HCT116 (cell line): ENCODE data around the gene PPP1R2C. TPM values are rescaled to one million over a fixed set of nuclear protein-coding genes. Genes with fewer than 3 reads are reported as not detected.

Source experiments
- ATAC-seq: fragments of 200-7000 bp; cut with Tn5 transposase; 2 replicates; pipeline ENCODE4 v1.9.1; 2020; ENCODE audit warnings: mild to moderate bottlenecking, moderate library complexity
- BruUV-seq: library from RNA; stranded (reverse); fragments of 400-500 nt; replicated peaks from 2 replicates; lab custom pipeline; 2021; lab: Mats Ljungman, UMichigan
- CTCF ChIA-PET: fragments of 300-600 bp; sonication (Branson Sonifier 250); formaldehyde crosslinking; loops from one replicate; lab custom pipeline; 2021; ENCODE audit warnings: antibody characterized with exemption; lab: Charles Lee
- POLR2A ChIA-PET: fragments of 300-600, 350-600 bp; sonication (Branson Sonifier 250); formaldehyde crosslinking; loops from one replicate; lab custom pipeline; 2021; ENCODE audit warnings: antibody characterized with exemption; lab: Charles Lee
- RAD21 ChIA-PET, 2 experiments: fragments of 300-600 bp; sonication (Branson Sonifier 250); formaldehyde crosslinking; loops; one replicate each; lab custom pipeline; 2023; ENCODE audit warnings: low total read pairs in 2 of 2; ENCODE audit not compliant: uncharacterized antibody in 2 of 2, unreplicated experiment in 2 of 2, low non-redundant PET in 1 of 2; lab: Charles Lee
- DNase-seq: peaks from one replicate; pipeline ENCODE4 v3.0.0-alpha.2; 2010; ENCODE audit warnings: low read depth, low spot score
- H2AFZ ChIP-seq: fragments of 200-600 bp; shearing (Covaris generic), sonication (generic); 2 replicates; pipeline ENCODE4 v1.6.1; 2017; ENCODE audit warnings: low read depth, mixed run types, mixed read lengths, antibody characterized with exemption, low read length; ENCODE audit not compliant: poor library complexity, severe bottlenecking
- H3K27ac ChIP-seq: 2 replicates; pipeline ENCODE4 v1.5.1; 2012; ENCODE audit warnings: low read depth, low read length
- H3K27me3 ChIP-seq: fragments of 200-600 bp; sonication (generic); 2 replicates; pipeline ENCODE4 v1.6.1; 2016; ENCODE audit warnings: mixed run types, low read length, mixed read lengths; ENCODE audit not compliant: insufficient read depth
- H3K36me3 ChIP-seq, 2 experiments: fragments of 200-500 bp in 1 of 2; fragments of 200-600 bp in 1 of 2; sonication (Bioruptor generic) in 1 of 2; sonication (generic) in 1 of 2; 2 replicates each; pipeline versions ENCODE4 v1.5.1 to v1.6.1; 2014 to 2016; ENCODE audit warnings: low read length in 2 of 2, inconsistent platforms in 1 of 2, mixed read lengths in 1 of 2, mixed run types in 1 of 2; ENCODE audit not compliant: insufficient read depth in 2 of 2, control insufficient read depth in 1 of 2
- H3K4me1 ChIP-seq, 2 experiments: fragments of 200-600 bp in 1 of 2; sonication (generic) in 1 of 2; 2 replicates each; pipeline versions ENCODE4 v1.5.1 to v1.6.1; 2012 to 2017; ENCODE audit warnings: low read length in 2 of 2, inconsistent platforms in 1 of 2, mild to moderate bottlenecking in 1 of 2, mixed read lengths in 1 of 2, mixed run types in 1 of 2, moderate library complexity in 1 of 2; ENCODE audit not compliant: insufficient read depth in 2 of 2, control insufficient read depth in 1 of 2
- H3K4me2 ChIP-seq: fragments of 200-600 bp; sonication (generic); 2 replicates; pipeline ENCODE4 v1.6.1; 2017; ENCODE audit warnings: mixed run types, low read length, mixed read lengths
- H3K4me3 ChIP-seq, 2 experiments: fragments of 200-600 bp in 1 of 2; sonication (generic) in 1 of 2; replicated peaks in 1 of 2; 2 replicates each; pipeline ENCODE4 v1.5.1; 2011 to 2016; ENCODE audit warnings: low read length in 2 of 2, control low read depth in 1 of 2, low read depth in 1 of 2, mild to moderate bottlenecking in 1 of 2, mixed read lengths in 1 of 2, mixed run types in 1 of 2
- H3K79me2 ChIP-seq: fragments of 200-600 bp; sonication (generic); 2 replicates; pipeline ENCODE4 v1.6.1; 2017; ENCODE audit warnings: mild to moderate bottlenecking, mixed run types, low read length, moderate library complexity, mixed read lengths; ENCODE audit not compliant: insufficient read depth
- H3K9ac ChIP-seq: fragments of 200-600 bp; sonication (generic); 2 replicates; pipeline ENCODE4 v1.6.1; 2016; ENCODE audit warnings: low read length, mixed read lengths
- H3K9me2 ChIP-seq: fragments of 200-600 bp; sonication (generic), shearing (Covaris generic); 2 replicates; pipeline ENCODE4 v1.6.1; 2017; ENCODE audit warnings: mixed run types, mild to moderate bottlenecking, moderate library complexity; ENCODE audit not compliant: insufficient read depth
- H3K9me3 ChIP-seq, 2 experiments: fragments of 200-500 bp in 1 of 2; fragments of 200-600 bp in 1 of 2; sonication (Bioruptor generic) in 1 of 2; sonication (generic) in 1 of 2; 2 replicates each; pipeline ENCODE4 v1.6.1; 2014 to 2017; ENCODE audit warnings: low read length in 2 of 2, mixed read lengths in 2 of 2, inconsistent platforms in 1 of 2, low read depth in 1 of 2, mild to moderate bottlenecking in 1 of 2, mixed run types in 1 of 2, moderate library complexity in 1 of 2; ENCODE audit not compliant: control insufficient read depth in 1 of 2, insufficient read depth in 1 of 2
- H4K20me1 ChIP-seq: fragments of 200-600 bp; sonication (generic), shearing (Covaris generic); 2 replicates; pipeline ENCODE4 v1.6.1; 2017; ENCODE audit warnings: mixed run types, mild to moderate bottlenecking, moderate library complexity; ENCODE audit not compliant: insufficient read depth
- ATF3 ChIP-seq: IDR thresholded peaks from 2 replicates; pipeline ENCODE4 v1.6.1; 2012
- EZH2phosphoT487 ChIP-seq: fragments of 200-600 bp; IDR thresholded peaks from 2 replicates; pipeline ENCODE4 v1.6.1; 2018; ENCODE audit warnings: antibody characterized with exemption, borderline replicate concordance
- FOSL1 ChIP-seq: IDR thresholded peaks from 2 replicates; pipeline ENCODE4 v1.6.1; 2012; ENCODE audit warnings: low read depth
- SP1 ChIP-seq: IDR thresholded peaks from 2 replicates; pipeline ENCODE4 v1.6.1; 2012; ENCODE audit warnings: low read depth
- YY1 ChIP-seq: IDR thresholded peaks from 2 replicates; pipeline ENCODE4 v1.6.1; 2011; ENCODE audit warnings: low read length, low read depth, moderate library complexity, mild to moderate bottlenecking; ENCODE audit not compliant: insufficient replicate concordance; ENCODE audit errors: extremely low read depth
- ZNF274 ChIP-seq: fragments of 200-500 bp; sonication (Bioruptor generic); IDR thresholded peaks from 2 replicates; pipeline ENCODE4 v1.6.1; 2014; ENCODE audit warnings: mild to moderate bottlenecking, low read depth, low read length, inconsistent platforms
- intact Hi-C: fragments of 100-400 bp; cut with micrococcal nuclease; formaldehyde crosslinking; loops from 2 replicates; pipeline ENCODE4 v1.10.0; 2022
- total RNA-seq: library from RNA; stranded (reverse); gene quantifications from one replicate; pipeline ENCODE4 v1.2.1, GENCODE V29; 2021; ENCODE audit not compliant: unreplicated experiment

PPP1R2C gene
- total RNA-seq, 1 experiment from 2014 or later = not detected

GRCh38 chrX:42809569-42809968 lies 31.6 kb upstream of the PPP1R2C start:
- ChIA-PET RAD21 (no interaction called here), POLR2A (no interaction called here), CTCF (no interaction called here)
- no peaks in the 10 kb centered on the region for H3K9me2 ChIP-seq
- intact Hi-C loops = no loop called here
- H3K4me1 ChIP-seq = no peaks in the 10 kb centered on the region
- H3K9me3 ChIP-seq = no peaks in the 10 kb centered on the region
- H2AFZ ChIP-seq = no peak overlapping the region
- ATAC-seq (no peak), DNase-seq (no peak)
- no TSS peak for BruUV-seq
- no peaks in the 10 kb centered on the region for H3K79me2 ChIP-seq
- H3K27me3 ChIP-seq = no peaks in the 10 kb centered on the region
- TF ChIP-seq ATF3 (no peak), ZNF274 (no peak), FOSL1 (no peak), YY1 (no peak)
- no peaks in the 10 kb centered on the region for H4K20me1 ChIP-seq
- H3K36me3 ChIP-seq = no peaks in the 10 kb centered on the region
- H3K27ac ChIP-seq = no peak overlapping the region
- H3K4me2 ChIP-seq = no peak overlapping the region
- no peak overlapping the region for H3K4me3 ChIP-seq
- no peak overlapping the region for H3K9ac ChIP-seq

- Histone ChIP-seq H3K9ac (no peak overlapping the region), H3K79me2 (no peaks in the 10 kb centered on the region), H3K27me3 (no peaks in the 10 kb centered on the region), H3K9me2 (no peaks in the 10 kb centered on the region), H3K36me3 (no peaks in the 10 kb centered on the region), H3K4me3 (no peak overlapping the region), H3K27ac (no peak overlapping the region), H3K4me1 (no peaks in the 10 kb centered on the region), H3K4me2 (no peak overlapping the region), H3K9me3 (no peaks in the 10 kb centered on the region), H2AFZ (no peak overlapping the region), H4K20me1 (no peaks in the 10 kb centered on the region)
- TF ChIP-seq EZH2phosphoT487 (no peak), SP1 (no peak)
- ATAC-seq (no peak), DNase-seq (no peak)
- CTCF ChIA-PET = no interaction called here
- no TSS peak for BruUV-seq
- POLR2A ChIA-PET = no interaction called here
- intact Hi-C loops = no loop called here
- RAD21 ChIA-PET = no interaction called here
Observed at GRCh38 chrX:42807393-42807792, 29.4 kb upstream of the PPP1R2C start.
